Kidney (tissue), 14 donors: ENCODE measurements around the gene MOXD1. TPM values are rescaled to one million over a fixed set of nuclear protein-coding genes. Genes with fewer than 3 reads are reported as not detected.

Source experiments
- DNase-seq, 5 donors: peaks; one replicate each; pipeline ENCODE4 v3.0.0-alpha.2; 2013 to 2020
- FAIRE-seq: peaks from 2 replicates; lab custom pipeline; 2012; peaks lifted over from hg19 to GRCh38; lab: Jason Lieb, UNC
- H3K27ac ChIP-seq, 2 donors: one replicate each; pipeline ENCODE4 v1.7.0; 2013; ENCODE audit warnings: low read depth in 2 of 2, low read length in 2 of 2, inconsistent platforms in 1 of 2
- H3K27me3 ChIP-seq: one replicate; pipeline ENCODE4 v1.7.1; 2013; ENCODE audit warnings: low read length, inconsistent platforms; ENCODE audit not compliant: control insufficient read depth, insufficient read depth
- H3K36me3 ChIP-seq, 3 donors: one replicate each; pipeline versions ENCODE4 v1.7.0 to v1.7.1; 2013; ENCODE audit warnings: low read length in 3 of 3, control low read depth in 1 of 3, inconsistent platforms in 1 of 3; ENCODE audit not compliant: insufficient read depth in 3 of 3, control insufficient read depth in 2 of 3
- H3K4me1 ChIP-seq, 3 donors: one replicate each; pipeline versions ENCODE4 v1.7.0 to v1.7.1; 2013; ENCODE audit warnings: low read length in 3 of 3, inconsistent platforms in 1 of 3, low read depth in 1 of 3; ENCODE audit not compliant: control insufficient read depth in 2 of 3, insufficient read depth in 2 of 3
- H3K4me3 ChIP-seq, 3 donors: one replicate each; pipeline versions ENCODE4 v1.7.0 to v1.8.1; 2013; ENCODE audit warnings: low read length in 3 of 3, control low read depth in 1 of 3, inconsistent platforms in 1 of 3
- H3K9ac ChIP-seq, 3 donors: one replicate each; pipeline versions ENCODE4 v1.7.0 to v1.7.1; 2013; ENCODE audit warnings: low read length in 3 of 3, control low read depth in 1 of 3, inconsistent platforms in 1 of 3
- H3K9me3 ChIP-seq, 3 donors: one replicate each; pipeline versions ENCODE4 v1.7.0 to v1.7.1; 2013; ENCODE audit warnings: low read length in 3 of 3, control low read depth in 1 of 3, inconsistent platforms in 1 of 3; ENCODE audit not compliant: control insufficient read depth in 2 of 3, insufficient read depth in 1 of 3
- intact Hi-C: fragments of 100-400 bp; cut with DNase I; formaldehyde crosslinking; loops from one replicate; pipeline ENCODE4 v1.11.1; 2022
- polyA plus RNA-seq: library from polyadenylated mRNA; stranded (reverse); fragments of 350-450 nt; fragmentation: Illumina TruSeq; extraction: RNeasy Lipid Tissue Mini Kit (QIAGEN cat#74804); gene quantifications from one replicate; pipeline ENCODE4 v1.2.3, GENCODE V29; 2014; ENCODE audit warnings: low read depth, low replicate concordance; ENCODE audit not compliant: insufficient read depth
- total RNA-seq: library from RNA; stranded (reverse); fragmentation: NEBNext Ultra II Directional; extraction: Animal tissue kit (Norgen Biotek cat#: 25700); gene quantifications from one replicate; pipeline ENCODE4 v1.2.1, GENCODE V29; 2021
- TF ChIP-seq, protein P1 (sequence below): IDR thresholded peaks from 3 replicates; pipeline ENCODE4 v1.5.1; 2012; ENCODE audit warnings: mild to moderate bottlenecking, moderate library complexity, borderline replicate concordance; ENCODE audit not compliant: insufficient read depth; ENCODE audit errors: extremely low read depth
- donor health status: control.
- donor health status: control.
- donor health status: control.
- donor health status: control.
- donor health status: control.
- donor health status: DM: yes; HTN: yes; CAD: no.
- donor health status: Normal renal cell carcinoma (clear cell type).

MOXD1 gene
- total and polyA plus RNA-seq, 2 donors from 2014 or later = 11.6 to 35.9 TPM

DNA sequence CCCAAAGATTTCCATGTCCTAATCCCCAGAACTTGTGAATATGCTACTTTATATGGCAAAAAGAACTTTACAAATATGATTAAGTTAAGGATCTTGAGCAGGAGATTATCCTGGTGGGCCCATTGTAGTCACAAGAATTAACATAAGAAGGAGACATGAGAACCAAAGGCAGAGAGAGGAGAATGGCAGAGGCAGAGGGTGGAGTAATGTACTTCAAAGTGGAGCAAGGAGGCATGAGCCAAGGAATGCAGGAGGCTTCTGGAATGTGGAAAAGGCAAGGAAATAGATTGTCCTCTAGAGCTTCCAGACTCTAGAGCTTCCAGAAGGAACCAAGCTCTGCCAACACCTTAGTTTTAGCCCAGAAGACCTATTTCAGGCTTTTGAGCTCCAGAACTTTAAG, 147.4 kb downstream of the MOXD1 start:
- FAIRE-seq (no peak), DNase-seq (no peak)
- intact Hi-C loops = no loop called here

DNA sequence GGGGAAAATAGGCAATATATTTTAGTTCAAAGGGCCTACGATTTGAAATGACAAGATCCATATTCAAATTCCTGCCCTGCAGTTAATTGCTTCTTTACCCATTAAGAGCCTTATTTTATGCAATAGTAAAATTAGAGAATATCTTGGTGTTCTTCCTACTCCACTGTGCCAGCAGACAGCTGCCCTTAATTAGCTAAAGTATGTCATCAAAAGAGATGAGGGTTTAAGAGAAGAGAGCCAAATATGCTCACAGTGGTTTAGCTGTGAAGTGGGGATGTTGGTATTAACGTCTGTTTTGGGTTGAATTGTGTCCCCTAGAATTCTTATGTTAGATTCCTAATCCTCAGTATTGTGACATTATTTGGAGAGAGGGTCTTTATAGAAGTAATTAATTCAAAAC, 148.1 kb downstream of the MOXD1 start:
- Histone ChIP-seq H3K4me1 (no peaks in the 10 kb centered on the region), H3K27ac (no peak overlapping the region), H3K36me3 (no peaks in the 10 kb centered on the region), H3K9me3 (no peaks in the 10 kb centered on the region), H3K4me3 (no peak overlapping the region), H3K27me3 (no peaks in the 10 kb centered on the region), H3K9ac (no peak overlapping the region)
- intact Hi-C loops = no loop called here
- TF ChIP-seq, protein P1, sequence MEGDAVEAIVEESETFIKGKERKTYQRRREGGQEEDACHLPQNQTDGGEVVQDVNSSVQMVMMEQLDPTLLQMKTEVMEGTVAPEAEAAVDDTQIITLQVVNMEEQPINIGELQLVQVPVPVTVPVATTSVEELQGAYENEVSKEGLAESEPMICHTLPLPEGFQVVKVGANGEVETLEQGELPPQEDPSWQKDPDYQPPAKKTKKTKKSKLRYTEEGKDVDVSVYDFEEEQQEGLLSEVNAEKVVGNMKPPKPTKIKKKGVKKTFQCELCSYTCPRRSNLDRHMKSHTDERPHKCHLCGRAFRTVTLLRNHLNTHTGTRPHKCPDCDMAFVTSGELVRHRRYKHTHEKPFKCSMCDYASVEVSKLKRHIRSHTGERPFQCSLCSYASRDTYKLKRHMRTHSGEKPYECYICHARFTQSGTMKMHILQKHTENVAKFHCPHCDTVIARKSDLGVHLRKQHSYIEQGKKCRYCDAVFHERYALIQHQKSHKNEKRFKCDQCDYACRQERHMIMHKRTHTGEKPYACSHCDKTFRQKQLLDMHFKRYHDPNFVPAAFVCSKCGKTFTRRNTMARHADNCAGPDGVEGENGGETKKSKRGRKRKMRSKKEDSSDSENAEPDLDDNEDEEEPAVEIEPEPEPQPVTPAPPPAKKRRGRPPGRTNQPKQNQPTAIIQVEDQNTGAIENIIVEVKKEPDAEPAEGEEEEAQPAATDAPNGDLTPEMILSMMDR = no peak
- DNase-seq (no peak), FAIRE-seq (no peak)

More for the DNA sequence above, 147.4 kb downstream of the MOXD1 start:
- Histone ChIP-seq H3K4me1 (no peaks in the 10 kb centered on the region), H3K4me3 (no peak overlapping the region), H3K36me3 (no peaks in the 10 kb centered on the region), H3K27ac (no peak overlapping the region), H3K9ac (no peak overlapping the region), H3K9me3 (no peaks in the 10 kb centered on the region), H3K27me3 (no peaks in the 10 kb centered on the region)
- TF ChIP-seq, protein P1 = no peak

DNA sequence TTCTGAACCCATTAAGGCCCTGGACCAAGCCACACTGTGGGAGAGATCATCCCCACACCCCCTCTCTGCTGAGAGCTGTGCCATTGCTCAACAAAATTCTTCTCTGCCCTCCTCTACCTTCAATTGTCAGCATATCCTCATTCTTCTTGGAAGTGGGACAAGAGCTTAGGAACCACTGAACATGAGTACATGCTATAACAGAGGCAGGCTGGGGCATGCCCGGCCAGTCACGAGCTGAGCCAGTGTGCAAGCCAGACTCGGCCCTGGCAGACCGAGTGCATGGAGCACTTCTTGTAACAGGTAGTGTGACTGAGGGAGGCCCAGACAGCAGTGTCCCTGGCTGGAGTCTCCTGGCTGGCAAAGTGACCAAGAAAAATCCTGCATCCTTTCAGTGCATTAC, 149.2 kb downstream of the MOXD1 start:
- no peak overlapping the region for H3K4me3 ChIP-seq
- no peak for FAIRE-seq
- no peak overlapping the region for H3K27ac ChIP-seq
- H3K27me3 ChIP-seq = no peaks in the 10 kb centered on the region
- no peaks in the 10 kb centered on the region for H3K4me1 ChIP-seq
- H3K36me3 ChIP-seq = no peaks in the 10 kb centered on the region
- no peak overlapping the region for H3K9ac ChIP-seq
- TF ChIP-seq, protein P1 = no peak
- intact Hi-C loops = no loop called here
- H3K9me3 ChIP-seq = no peaks in the 10 kb centered on the region
- DNase-seq = no peak

DNA sequence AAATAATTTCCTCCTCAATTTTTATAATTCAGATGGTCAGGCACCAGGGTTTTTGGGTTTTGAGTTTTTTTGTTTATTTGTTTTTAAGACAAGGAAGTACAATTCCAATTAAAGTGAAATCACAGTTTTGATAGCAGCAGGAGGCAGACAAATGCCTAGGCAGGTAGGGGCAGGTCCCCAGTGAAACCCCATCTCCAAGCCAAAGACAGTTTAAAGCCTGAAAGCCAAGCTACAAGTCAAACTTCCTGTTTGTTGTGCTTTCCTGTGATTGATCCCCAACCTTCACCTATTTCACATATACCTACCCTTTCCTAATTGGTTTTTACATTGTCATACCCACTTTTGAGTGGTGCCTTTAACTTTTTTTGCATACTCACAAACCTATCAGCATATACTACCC, 149.6 kb downstream of the MOXD1 start:
- H3K4me1 ChIP-seq = no peaks in the 10 kb centered on the region
- no peaks in the 10 kb centered on the region for H3K27me3 ChIP-seq
- H3K27ac ChIP-seq = no peak overlapping the region
- intact Hi-C loops = no loop called here
- TF ChIP-seq, protein P1 = no peak
- no peaks in the 10 kb centered on the region for H3K36me3 ChIP-seq
- H3K4me3 ChIP-seq = no peak overlapping the region
- FAIRE-seq = no peak
- H3K9ac ChIP-seq = no peak overlapping the region
- no peaks in the 10 kb centered on the region for H3K9me3 ChIP-seq
- DNase-seq = no peak
